Stimulated activated CD4-positive, alpha-beta T cell treated with anti-CD3 and anti-CD28 coated beads, TNF-alpha, amount 100 ng/mL, for 24 hours (primary cell): ENCODE results near the gene TJP2.

Experiments used
- DNase-seq, 3 experiments: peaks; one replicate each; pipeline ENCODE4 v3.0.0-alpha.2; 2020; ENCODE audit warnings: low read depth in 3 of 3

Gene TJP2

DNA sequence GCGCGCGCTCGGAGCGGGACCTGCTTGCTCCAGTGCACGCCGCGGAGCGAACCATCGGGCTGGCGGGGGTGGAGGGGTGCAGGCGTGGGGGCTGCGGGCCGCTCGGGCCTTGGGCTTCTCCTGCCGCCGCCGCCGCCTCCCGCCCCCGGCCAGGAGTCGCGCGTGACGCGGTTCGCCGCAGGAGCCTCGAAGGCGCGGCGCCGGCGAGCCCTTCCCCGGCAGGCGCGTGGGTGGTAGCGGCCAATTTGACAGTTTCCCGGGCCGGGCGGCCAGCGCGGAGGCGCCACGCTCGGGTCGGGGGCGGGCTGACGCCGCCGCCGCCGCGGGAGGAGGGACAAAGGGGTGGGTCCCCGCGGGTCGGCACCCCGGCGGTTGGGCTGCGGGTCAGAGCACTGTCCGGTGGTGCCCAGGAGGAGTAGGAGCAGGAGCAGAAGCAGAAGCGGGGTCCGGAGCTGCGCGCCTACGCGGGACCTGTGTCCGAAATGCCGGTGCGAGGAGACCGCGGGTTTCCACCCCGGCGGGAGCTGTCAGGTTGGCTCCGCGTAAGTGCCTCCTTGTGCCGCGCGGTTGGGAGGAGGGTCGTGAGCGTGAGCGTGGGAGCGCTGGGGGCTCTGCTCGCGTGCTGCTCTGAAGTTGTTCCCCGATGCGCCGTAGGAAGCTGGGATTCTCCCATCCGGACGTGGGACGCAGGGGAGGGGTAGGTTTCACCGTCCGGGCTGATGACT lies at the start of gene TJP2:
Gene TJP2, plus strand, starts transcription at position 387 of the 725 bp plus-strand sequence. Its CDS starts 96 bp downstream, at position 483.
- peak in 1 of 3 experiments; percentile 47 for DNase-seq

DNA sequence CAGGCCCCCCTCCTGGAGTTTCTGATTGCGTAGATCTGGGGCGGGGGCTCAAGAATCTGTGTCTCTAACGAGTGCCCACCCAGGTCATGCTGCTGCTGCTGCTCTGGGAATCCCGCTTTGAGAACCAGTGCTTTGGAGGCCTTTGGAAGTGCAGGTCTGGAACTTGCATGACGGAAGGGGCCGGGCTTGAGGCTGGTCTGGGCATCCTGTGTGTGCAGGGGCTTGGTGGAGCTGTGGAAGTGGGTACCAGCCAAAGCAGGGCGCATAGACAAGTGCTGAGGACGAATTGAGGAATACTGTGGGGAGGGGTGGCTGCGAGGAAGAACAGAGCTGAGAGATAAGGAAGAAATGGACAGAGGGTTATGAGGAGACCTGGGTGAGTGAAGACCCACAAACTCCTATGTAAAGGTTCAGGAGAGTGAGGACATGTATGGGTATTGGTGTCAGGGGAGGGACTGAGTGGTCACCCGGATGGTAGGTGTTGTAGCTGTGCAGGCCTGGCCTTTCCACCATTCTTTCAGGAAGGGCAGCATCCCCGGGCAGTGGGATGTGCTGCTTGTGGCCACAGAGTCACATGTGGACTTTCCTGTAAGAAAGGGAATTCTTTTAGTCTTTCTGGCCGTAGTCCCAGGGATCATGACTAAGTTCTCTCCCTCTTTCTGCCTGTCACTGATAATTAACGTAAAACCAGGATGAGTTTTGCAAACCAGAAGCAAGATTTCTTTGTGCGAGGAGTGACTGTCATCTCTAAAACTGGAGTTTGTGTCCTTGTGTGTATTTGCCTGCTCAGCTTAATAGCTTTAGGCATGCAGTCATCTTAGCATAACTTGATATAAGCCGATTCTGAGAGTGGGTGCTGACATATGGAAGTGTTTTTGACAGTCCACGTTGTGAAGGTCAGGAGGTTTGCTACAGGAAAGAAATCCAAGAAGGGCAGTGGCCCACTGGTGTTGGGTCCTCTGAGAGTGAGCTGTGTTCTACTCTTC lies 43.3 kb upstream of the TJP2 start:
- no peak for DNase-seq

DNA sequence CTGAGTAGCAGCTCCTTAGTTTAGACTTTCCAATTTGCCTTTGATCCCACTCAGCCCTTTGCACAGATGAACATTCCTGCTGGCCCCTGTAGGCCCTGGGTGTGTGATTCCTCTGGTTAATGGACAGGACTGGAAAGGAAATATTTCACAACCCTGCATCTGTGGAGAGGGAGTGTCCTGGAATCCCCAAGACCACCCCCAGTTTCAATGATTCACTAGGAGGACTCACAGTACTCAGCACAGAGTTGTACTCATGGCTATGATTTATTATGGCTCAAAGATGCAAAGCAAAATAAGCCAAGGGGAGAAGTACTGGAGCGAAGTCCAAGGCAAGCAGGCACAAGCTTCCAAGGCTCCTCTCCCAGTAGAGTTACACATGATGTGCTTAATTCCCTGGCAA lies 42.4 kb upstream of the TJP2 start:
- no peak for DNase-seq

DNA sequence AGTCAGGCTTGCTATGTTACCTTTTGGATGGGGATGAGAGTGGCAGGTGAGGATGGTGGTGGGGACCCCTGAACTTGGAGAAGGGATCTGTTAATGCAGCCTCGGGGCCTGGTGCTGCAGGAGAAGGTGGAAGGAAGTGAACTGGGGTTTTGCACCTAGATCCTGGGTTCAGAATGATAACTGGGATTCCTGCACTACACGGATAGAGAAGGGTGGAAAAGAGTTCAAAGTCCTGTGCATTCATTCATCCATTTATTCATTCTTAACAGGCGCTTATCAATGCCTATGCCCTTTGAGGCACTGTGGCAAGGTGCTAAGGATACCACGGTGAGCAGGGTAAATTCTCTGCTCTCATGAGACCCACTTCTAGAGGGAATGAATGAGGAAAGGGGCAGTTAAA lies 41.7 kb upstream of the TJP2 start:
- no peak for DNase-seq

DNA sequence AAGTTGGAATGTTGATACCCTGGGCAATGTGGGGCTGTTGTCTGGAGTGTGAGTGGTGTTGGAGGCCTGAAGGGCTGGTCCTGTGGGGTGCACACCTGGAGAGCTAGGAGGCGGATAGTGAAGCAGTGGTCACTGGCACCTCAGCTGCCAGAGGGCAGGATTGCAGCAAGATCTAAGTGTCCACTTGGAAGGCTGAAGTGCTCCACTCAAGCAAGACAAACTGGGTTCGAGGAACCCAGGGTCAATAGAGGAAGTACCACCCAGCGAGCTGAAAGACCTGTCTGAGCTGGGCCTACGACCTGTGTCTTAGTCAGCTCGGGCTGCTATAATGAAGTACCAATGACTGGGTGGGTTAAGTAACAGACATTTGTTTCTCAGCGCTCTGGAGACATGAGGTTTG lies 39.7 kb upstream of the TJP2 start:
- no peak for DNase-seq

DNA sequence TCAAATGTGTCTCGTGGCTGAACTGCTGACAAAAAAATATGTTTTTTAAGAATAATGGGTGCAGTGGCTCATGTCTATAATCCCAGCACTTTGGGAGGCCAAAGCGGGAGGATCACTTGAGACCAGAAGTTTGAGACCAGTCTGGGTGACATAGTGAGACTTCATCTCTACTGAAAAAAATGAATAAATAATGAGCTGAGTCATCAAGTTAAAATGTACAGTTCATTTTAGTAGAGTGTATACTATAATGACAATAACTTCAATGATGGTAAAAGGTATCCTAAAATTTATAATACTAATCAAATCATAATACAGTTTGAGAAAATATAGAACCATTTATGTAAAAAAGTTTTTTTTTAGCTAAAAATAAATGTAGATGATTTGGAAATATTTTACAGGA lies 37.9 kb upstream of the TJP2 start:
- no peak for DNase-seq

DNA sequence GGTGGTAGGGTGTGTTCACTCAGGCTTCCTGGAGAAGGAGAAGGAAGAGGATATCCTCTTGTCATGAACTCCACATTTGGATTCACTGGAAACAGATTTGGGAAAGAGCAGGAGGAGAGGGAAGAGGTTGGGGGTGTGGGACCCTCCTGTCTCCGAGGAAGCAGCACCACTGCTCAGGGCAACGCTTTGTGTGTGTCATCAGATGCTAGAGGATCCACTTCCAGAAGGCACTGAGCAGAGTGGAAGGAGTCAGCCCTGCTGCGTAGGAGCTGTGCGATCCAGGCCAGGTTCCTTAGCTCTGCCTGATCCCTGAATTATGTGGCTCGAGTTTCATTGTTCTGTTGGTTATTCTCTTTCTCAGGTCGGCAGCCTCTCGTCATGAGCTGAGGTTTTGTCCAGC lies 37.3 kb upstream of the TJP2 start:
- no peak for DNase-seq

DNA sequence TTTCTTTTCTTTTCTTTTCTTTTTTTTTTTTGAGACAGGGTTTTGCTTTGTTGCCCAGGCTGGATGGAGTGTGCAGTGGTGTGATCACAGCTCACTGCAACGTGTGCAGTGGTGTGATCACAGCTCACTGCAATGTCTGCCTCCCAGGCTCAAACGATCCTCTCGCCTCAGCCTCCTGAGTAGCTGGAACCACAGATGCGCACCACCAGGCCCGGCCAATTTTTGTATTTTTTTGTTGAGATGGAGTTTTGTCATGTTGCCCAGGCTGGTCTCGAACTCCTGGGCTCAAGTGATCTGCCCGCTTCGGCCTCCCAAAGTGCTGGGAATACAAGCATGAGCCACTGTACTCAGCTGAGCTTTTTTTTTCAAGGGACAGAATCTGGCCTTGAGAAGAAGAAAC lies 36.8 kb upstream of the TJP2 start:
- no peak for DNase-seq

DNA sequence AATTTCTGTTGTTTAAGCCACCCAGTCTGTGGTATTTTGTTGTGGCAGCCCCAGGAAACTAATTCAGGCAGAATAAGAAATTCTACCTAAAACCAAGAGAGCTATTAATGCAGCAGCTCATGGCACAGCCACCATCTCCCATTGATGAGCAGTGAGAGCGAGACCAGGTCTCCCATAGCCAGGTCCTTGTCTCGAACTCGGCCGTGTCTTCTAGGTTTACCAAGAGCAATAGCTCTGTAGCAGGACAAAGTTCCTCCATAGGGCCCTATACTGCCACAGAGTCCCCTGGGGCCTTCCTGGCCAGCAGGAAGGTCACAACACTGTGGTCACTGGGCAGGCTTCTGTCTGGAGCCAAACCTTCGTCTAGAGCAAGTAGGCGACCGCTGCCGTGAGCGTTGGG lies 34.5 kb upstream of the TJP2 start:
- DNase-seq: no peak

DNA sequence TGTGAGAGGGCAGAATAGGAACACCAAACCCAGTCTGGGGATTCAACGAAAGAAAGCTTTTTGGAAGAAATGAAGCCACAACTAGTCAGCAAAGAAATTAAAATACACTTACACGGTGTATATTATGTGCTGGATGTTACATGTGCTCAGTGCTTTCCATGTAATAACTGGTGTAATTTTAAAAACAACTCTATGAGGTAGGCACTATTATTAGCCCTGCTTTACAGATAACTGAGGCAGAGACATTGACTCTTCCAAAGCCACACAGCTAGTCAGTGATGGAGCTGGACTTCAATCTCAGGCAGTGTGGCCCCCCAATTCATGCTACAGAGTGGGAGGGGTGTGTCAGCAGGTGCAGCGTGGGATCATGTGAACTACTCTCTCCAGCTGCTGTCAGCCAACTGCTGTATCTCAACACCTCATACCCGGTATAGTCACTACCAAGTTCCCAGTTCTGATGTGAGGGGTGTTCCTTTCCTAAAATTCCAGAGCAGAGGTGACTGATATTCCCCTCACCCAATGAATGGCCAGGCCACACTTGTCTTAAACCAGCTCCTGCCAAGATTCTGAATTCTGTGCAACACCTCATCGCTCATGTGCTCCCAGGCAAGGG lies 33.8 kb upstream of the TJP2 start:
- DNase-seq: no peak

DNA sequence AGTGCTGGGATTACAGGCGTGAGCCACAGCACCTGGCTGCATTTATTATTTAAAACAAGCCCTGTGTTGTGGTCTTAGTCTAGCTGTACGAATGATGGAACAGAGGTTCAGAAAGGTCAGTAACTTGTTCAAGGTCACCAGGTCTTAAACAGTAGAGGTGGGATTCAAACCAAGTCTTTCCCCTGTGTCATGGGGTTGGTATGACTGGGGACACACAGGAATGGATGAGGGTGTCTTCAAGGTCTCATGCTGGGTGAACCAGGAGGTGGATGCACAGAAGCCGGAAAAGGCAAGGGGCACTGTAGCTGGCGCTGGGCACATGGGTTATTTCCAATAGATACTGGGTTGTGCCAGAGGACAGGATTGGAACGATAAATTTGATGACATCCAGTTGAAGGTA lies 32.2 kb upstream of the TJP2 start:
- no peak for DNase-seq

DNA sequence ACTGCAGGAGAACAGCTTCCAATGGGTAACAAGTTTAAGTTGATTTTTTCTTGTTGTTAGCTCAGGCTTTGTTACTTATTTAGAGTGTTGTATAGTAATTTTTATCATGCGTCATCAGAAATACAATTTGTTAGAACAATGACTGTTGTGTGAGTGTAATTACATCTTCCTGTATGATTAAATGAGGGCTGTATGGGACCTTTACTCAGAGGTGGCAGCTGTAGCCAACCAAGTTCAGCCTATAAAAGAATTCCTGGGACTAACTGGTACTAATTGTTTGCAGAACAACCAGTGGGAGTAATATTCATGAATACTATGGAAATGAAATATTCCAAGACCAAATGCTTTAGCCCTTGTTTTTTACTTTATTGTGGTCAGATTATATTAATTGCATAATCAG lies 30.8 kb upstream of the TJP2 start:
- DNase-seq: no peak

DNA sequence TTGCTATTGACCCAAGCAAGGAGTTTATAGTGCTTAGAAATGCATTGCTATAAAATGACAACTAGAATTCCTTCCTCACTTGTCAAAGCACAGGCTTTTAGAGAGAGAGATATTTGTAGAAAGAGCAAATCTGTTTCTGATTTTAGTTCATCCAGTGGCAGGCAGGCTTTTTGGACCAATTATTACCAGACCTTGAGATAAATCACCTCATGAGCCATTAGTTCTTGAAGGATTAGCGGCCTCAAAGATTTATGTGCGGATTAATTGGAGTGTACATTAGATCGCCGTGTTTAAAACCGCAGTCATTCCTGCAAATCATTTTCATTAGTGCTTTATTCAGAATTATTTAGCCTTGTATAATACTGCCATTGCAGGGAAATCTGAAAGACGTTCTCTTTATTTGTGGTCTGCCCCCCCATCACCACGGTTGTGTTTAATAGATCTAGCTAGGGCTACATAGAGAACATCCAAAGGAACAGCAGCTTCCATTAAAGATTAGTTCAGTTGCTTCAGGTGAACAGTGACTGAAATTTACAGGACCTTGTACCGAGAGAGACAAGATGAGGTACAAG lies 28.8 kb upstream of the TJP2 start:
- DNase-seq: no peak

DNA sequence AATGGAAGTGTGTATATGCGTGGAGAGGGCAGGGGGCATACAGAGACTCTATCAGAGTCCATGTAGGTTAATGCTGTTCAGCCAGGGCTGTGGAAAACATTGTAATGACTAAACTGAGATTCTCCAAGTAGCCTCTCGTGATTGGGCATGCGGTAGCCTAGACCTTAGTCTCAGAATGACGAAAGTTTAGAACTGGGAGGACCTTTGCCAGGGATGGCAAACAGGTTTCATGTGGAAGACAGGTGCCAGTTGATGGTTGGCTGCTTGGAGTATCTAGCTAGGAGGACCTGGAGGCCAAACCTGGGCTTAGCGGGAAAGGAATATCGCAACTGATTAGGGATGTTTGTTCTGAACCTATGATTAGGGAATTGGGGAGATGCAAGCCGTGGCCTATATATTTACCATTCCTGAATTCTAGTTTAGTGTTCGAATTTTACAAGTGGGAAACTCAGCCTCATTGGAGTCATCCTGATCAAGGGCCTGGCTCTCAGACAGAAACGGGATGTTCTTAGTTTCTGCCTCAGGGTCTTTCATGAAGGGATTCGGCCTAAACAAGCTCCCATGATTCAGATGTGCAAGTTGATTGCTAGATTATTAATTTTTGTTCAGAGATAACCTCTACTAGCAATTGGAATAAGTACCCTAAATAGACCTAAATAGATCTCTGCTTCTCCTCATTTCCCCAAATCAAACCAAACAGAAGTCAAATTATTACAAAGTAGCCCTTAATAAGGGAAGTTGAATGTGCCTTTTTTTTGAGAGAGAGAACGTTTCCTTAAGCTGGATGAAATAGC lies 26.8 kb upstream of the TJP2 start:
- DNase-seq: no peak

DNA sequence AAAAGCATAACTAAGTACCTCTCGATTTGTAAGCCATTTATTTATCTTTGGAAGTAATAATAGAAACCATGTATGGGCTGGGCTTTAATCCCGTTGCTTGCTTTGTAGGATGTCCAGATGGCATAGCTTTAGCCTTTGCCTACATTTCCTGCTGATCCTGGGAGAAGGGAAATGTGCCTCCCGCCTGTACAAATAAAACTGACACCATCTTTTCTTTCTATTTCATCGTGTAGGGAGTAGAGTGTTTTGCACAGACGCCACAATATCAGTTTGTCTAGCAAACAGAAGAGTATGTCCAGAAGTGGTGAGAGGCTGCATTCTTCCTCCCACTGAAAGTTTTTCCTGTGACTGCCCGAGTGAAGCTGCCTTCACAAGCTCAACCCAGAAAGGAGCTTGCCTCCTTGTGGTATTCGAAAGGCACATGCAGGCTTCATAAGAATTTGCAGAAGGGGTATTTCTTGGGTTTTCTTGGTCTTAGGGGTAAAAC lies 24.7 kb upstream of the TJP2 start:
- no peak for DNase-seq

DNA sequence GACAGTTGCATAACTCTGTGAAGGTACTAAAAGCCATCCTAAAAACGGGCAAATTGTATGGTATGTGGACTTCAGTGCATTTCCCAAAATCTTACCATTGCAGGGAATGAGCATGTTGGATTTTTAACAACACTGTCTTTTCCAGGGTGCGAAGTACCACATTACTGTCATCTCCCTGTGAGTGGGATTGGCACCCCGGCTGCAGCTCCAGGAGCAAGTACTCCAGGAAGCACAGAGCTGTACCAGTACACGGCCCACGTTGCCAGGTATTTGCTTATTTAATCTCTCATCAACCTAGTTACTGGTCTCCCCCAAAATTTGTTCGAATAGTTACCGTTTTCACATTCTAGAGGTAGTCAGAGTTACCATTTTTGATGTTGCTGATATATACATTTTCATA lies 22.6 kb upstream of the TJP2 start:
- no peak for DNase-seq

DNA sequence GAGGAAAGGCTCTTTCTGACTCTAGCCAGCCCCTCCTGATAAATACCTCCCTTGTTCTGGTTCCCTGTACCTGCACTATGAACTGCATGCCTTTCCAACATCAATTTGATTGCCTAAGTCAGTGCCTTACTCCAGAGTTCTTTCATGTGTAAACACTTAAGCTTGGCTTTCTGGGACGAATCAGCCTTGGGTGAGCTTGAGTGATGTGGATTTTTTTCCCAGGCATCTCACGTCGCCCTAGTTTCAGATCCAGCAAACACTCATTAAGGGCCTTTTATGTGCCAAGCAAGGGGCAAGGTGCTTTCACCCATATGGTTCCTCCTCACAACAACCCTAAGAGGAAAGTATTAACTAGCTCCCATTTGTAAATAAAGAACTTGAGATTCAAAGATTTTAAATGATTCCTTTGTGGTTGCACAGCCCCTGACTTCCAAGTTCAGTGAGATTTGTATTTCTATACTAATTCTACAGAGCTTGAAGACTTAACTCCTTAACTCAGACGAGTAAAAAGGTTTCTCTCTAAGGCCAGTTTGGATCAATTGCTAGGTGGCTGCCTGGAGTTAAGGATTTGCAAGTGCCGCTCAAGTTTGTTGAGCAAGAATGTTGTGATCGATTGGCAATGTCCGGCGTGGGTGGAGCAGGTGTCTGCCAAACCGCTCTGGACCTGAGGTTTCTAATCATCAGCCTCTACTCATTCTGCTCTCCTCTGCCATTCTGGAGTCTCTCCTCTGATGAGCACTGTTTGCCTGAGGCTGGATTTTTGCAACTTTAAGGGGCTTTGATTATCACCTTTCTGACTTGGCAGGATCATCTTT lies 20.2 kb upstream of the TJP2 start:
- no peak for DNase-seq

DNA sequence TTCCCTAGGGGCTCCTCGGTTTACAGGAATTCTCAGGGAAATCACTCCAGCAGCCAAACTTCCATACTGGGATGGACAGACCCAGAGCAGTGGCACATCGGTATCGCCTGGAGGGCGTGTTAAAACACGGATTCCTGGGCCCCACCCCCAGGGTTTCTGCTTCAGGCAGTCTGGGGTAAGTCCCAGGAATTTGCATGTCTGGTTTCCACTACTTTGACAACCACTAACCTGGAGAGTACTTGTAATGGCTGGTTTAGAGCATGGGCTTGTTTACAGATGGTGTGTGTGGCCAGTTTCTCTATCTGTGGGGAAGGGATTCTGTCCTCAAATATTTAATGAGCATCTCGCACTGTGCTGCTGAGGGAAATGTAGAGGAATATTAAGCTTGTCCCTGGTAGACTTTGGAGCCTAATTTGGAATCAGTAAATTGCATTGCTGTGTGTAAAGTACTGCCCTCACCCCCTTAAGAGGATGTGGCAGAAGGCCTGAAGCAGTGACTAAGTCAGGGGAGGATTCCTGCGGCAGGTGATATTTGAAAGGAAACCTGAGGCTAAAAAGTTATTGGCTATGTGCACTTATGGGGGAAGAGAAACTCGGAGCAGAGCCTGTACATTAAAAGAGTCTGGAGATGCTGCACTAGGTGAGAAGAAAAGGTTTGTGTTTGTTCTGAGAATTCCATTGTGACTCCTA lies 18.6 kb upstream of the TJP2 start:
- DNase-seq: no peak

DNA sequence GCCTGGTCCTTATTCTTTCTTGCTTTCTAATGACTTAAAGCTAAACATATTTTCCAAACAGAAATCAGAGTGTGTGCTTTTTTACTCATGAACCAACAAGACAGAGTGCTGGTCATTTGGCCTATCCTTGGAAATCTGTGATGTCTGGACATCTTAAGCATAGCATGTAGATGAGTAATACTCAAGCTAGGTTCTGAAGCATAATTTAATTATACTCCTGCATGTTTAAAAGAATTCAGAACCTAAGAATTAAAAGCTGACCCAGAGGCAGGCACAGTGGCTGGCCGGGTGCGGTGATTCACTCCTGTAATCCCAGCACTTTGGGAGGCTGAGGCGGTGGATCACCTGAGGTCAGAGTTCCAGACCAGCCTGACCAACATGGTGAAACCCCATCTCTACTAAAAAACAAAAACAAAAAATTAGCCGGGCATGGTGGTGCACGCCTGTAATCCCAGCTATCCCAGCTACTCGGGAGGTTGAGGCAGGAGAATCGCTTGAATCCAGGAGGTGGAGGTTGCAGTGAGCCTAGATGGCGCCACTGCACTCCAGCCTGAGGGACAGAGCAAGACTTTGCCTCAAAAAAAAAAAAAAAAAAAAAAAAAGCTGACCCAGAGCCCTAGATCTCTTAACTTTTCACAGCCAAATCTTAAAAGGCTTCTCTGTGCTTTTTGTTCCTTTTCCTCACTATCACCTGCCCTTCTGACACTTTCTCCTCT lies 16.2 kb upstream of the TJP2 start:
- peak in 1 of 3 experiments; percentile 9 for DNase-seq
